HFFc6 (cell line): Measurements from ENCODE around the gene SCG3. TPM values are rescaled to one million over a fixed set of nuclear protein-coding genes. Genes with fewer than 3 reads are reported as not detected.
"Not testable (repeated sequence)": the region's sequence is repeated elsewhere in the genome, so short reads cannot be mapped to it uniquely, and the experiment has no call there.

Source experiments
- DNase-seq: peaks from one replicate; pipeline ENCODE4 v3.0.0-alpha.2; 2018
- H3K27ac Mint-ChIP-seq: 2 replicates; pipeline ENCODE4 v1.8.0; 2020; ENCODE audit warnings: mild to moderate bottlenecking, mixed read lengths
- H3K27me3 Mint-ChIP-seq: 2 replicates; pipeline ENCODE4 v1.8.0; 2021; ENCODE audit warnings: mild to moderate bottlenecking, moderate library complexity, mixed read lengths; ENCODE audit not compliant: insufficient read depth
- H3K36me3 Mint-ChIP-seq: 2 replicates; pipeline ENCODE4 v1.8.0; 2021; ENCODE audit warnings: low read depth, mixed read lengths
- H3K4me1 Mint-ChIP-seq: 2 replicates; pipeline ENCODE4 v1.8.0; 2020; ENCODE audit warnings: low read depth, mixed read lengths
- H3K4me3 Mint-ChIP-seq: 2 replicates; pipeline ENCODE4 v1.8.0; 2020; ENCODE audit warnings: mild to moderate bottlenecking, moderate library complexity, mixed read lengths
- H3K9me3 Mint-ChIP-seq: 2 replicates; pipeline ENCODE4 v1.8.0; 2020; ENCODE audit warnings: mild to moderate bottlenecking, mixed read lengths
- long read RNA-seq: library from polyadenylated mRNA; unstranded; transcript quantifications from one replicate; pipeline ENCODE4 v2.0.0, GENCODE V29; 2019
- total RNA-seq, 6 experiments: library from RNA; stranded (reverse); fragmentation: NEBNext Ultra II Directional; extraction: Animal tissue kit (Norgen Biotek cat#: 25700); gene quantifications; 2 replicates in 1 of 6; 3 replicates in 5 of 6; pipeline ENCODE4 v1.2.3, GENCODE V29; 2021
- TF ChIP-seq, protein P1 (sequence below): fragments of 200-600 bp; sonication (generic); IDR thresholded peaks from 2 replicates; pipeline ENCODE4 v1.5.0; 2021; ENCODE audit warnings: antibody characterized with exemption, mild to moderate bottlenecking

Gene SCG3
- not detected for total RNA-seq
- long read RNA-seq: 0 reads

DNA sequence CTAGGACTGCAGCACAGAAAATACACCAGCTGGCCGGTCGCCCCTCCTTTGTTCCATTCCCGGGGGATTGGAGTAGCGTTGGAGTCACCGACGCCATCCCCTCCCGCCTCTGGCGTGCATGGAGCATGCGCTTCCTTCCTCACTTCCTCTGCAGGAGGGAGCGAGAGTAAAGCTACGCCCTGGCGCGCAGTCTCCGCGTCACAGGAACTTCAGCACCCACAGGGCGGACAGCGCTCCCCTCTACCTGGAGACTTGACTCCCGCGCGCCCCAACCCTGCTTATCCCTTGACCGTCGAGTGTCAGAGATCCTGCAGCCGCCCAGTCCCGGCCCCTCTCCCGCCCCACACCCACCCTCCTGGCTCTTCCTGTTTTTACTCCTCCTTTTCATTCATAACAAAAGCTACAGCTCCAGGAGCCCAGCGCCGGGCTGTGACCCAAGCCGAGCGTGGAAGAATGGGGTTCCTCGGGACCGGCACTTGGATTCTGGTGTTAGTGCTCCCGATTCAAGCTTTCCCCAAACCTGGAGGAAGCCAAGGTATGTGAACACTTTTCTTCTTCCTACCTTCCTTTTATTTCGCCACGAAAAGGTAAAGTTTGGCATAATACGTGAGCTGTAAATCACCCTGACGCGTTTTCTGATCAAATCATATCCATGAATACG, at the start of gene SCG3:
TSS of gene SCG3 (plus strand) at position 201 of the 661 bp plus-strand sequence. CDS start at position 454, 253 bp downstream.
- peaks cover 17% of the 10 kb centered on the region; the same call in 1 of the 2 replicates for H3K27me3 Mint-ChIP-seq
- no peaks in the 10 kb centered on the region for H3K4me1 Mint-ChIP-seq
- H3K36me3 Mint-ChIP-seq: no peaks in the 10 kb centered on the region
- TF ChIP-seq, protein P1, sequence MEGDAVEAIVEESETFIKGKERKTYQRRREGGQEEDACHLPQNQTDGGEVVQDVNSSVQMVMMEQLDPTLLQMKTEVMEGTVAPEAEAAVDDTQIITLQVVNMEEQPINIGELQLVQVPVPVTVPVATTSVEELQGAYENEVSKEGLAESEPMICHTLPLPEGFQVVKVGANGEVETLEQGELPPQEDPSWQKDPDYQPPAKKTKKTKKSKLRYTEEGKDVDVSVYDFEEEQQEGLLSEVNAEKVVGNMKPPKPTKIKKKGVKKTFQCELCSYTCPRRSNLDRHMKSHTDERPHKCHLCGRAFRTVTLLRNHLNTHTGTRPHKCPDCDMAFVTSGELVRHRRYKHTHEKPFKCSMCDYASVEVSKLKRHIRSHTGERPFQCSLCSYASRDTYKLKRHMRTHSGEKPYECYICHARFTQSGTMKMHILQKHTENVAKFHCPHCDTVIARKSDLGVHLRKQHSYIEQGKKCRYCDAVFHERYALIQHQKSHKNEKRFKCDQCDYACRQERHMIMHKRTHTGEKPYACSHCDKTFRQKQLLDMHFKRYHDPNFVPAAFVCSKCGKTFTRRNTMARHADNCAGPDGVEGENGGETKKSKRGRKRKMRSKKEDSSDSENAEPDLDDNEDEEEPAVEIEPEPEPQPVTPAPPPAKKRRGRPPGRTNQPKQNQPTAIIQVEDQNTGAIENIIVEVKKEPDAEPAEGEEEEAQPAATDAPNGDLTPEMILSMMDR: no peak
- no peak for DNase-seq
- H3K4me3 Mint-ChIP-seq: no peak within 1 kb of the TSS
- no peak within 1 kb of the TSS for H3K27ac Mint-ChIP-seq
- no peaks in the 10 kb centered on the region for H3K9me3 Mint-ChIP-seq

GRCh38 chr15:51634591-51635198, 46.6 kb upstream of the SCG3 start:
- Mint-ChIP-seq H3K4me3 (no peak overlapping the region), H3K4me1 (no peaks in the 10 kb centered on the region), H3K9me3 (no peaks in the 10 kb centered on the region), H3K27me3 (peaks cover 13% of the 10 kb centered on the region), H3K36me3 (no peaks in the 10 kb centered on the region), H3K27ac (no peak overlapping the region)
- DNase-seq: no peak
- TF ChIP-seq, protein P1: no peak

GRCh38 chr15:51641490-51642130, 39.7 kb upstream of the SCG3 start:
- TF ChIP-seq, protein P1: no peak
- DNase-seq: no peak
- H3K27me3 Mint-ChIP-seq: peaks cover 7% of the 10 kb centered on the region
- no peaks in the 10 kb centered on the region; the same call in 1 of the 2 replicates for H3K4me1 Mint-ChIP-seq
- H3K9me3 Mint-ChIP-seq: no peaks in the 10 kb centered on the region
- no peak overlapping the region for H3K27ac Mint-ChIP-seq
- no peaks in the 10 kb centered on the region for H3K36me3 Mint-ChIP-seq
- H3K4me3 Mint-ChIP-seq: no peak overlapping the region

DNA sequence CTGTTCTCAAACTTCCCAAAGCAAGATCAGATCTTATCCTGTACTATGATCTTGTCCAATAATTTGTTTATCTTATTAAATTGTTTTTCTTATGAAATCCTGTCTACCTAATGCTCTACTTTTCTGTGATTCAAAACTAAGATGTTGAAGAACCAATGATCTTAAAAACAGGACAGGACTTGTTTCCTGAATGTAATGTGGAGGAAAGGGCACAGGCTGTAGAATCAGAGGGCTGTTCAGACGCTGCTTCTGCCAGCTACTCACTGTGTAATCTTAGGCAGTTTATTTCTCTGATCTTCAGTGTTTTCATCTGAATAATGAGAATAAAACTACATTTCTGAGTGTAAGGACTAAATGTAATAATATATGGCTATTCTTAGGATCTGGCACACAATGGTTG, 38.6 kb upstream of the SCG3 start:
- no peak for DNase-seq
- Mint-ChIP-seq H3K9me3 (no peaks in the 10 kb centered on the region), H3K36me3 (no peaks in the 10 kb centered on the region), H3K4me3 (no peak overlapping the region), H3K27ac (no peak overlapping the region), H3K4me1 (peaks cover 7% of the 10 kb centered on the region), H3K27me3 (peaks cover 9% of the 10 kb centered on the region)
- TF ChIP-seq, protein P1: no peak

DNA sequence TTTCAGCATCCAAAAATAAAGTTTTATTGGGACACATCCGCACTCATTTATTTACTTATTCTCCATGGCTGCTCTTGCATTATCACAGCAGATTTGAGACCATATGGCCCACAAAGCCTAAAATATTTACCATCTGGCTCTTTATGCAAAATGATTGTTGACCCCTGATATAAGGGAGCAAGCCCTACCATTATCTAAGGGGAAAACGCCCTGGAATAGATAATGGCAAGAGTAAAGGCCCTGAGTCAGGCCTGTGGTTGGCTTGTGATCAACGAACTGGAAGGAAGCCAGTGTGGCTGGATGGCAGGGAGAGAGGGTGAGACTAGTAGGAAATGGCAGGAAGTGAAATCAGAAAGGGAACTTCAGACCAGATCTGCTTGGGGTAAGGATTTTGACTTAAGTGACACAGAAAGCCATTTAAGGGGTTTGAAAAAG, 34.2 kb upstream of the SCG3 start:
- H3K27ac Mint-ChIP-seq: no peak overlapping the region; the same call in 1 of the 2 replicates
- H3K36me3 Mint-ChIP-seq: no peaks in the 10 kb centered on the region
- TF ChIP-seq, protein P1: no peak
- peaks cover 9% of the 10 kb centered on the region for H3K27me3 Mint-ChIP-seq
- H3K4me3 Mint-ChIP-seq: no peak overlapping the region
- H3K9me3 Mint-ChIP-seq: no peaks in the 10 kb centered on the region
- peaks cover 7% of the 10 kb centered on the region for H3K4me1 Mint-ChIP-seq
- peak; percentile 69 for DNase-seq

GRCh38 chr15:51648101-51648500, 33.2 kb upstream of the SCG3 start:
- not testable (repeated sequence) for H3K27ac Mint-ChIP-seq

DNA sequence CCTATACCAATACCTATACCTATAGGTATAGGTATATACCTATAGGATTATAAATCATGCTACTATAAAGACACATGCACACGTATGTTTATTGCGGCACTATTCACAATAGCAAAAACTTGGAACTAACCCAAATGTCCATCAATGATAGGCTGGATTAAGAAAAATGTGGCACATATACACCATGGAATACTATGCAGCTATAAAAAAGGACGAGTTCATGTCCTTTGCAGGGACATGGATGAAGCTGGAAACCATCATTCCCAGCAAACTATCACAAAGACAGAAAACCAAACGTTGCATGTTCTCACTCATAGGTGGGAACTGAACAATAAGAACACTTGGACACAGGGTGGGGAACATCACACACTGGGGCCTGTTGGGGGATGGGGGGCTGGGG, 32.7 kb upstream of the SCG3 start:
- not testable (repeated sequence) for H3K27me3 Mint-ChIP-seq, H3K4me1 Mint-ChIP-seq, H3K36me3 Mint-ChIP-seq, H3K9me3 Mint-ChIP-seq, H3K4me3 Mint-ChIP-seq, DNase-seq, H3K27ac Mint-ChIP-seq

More at GRCh38 chr15:51648101-51648500, 33.2 kb upstream of the SCG3 start:
- not testable (repeated sequence) for H3K36me3 Mint-ChIP-seq, DNase-seq, H3K9me3 Mint-ChIP-seq, H3K4me1 Mint-ChIP-seq, H3K4me3 Mint-ChIP-seq, H3K27me3 Mint-ChIP-seq
